Body of pancreas (tissue), 4 donors: ENCODE measurements around the gene NFU1. TPM values are rescaled to one million over a fixed set of nuclear protein-coding genes. Genes with fewer than 3 reads are reported as not detected.

ENCODE experiments used
- ATAC-seq: fragments of 150-250 bp; one replicate; pipeline ENCODE4 v1.9.1; 2016
- DNase-seq, 4 donors: peaks; one replicate each; pipeline ENCODE4 v3.0.0-alpha.2; 2019
- H3K27ac ChIP-seq, 4 donors: fragments of 200-600 bp; sonication (generic); 1 replicate in 3 of 4; 2 replicates in 1 of 4; pipeline versions ENCODE4 v1.5.1 to v1.6.1; 2016 to 2019; ENCODE audit warnings: mild to moderate bottlenecking in 1 of 4, mixed read lengths in 1 of 4, moderate library complexity in 1 of 4
- H3K27me3 ChIP-seq, 2 donors: fragments of 200-600 bp; sonication (generic); one replicate each; pipeline ENCODE4 v1.6.0; 2016; ENCODE audit warnings: mild to moderate bottlenecking in 1 of 2
- H3K36me3 ChIP-seq, 2 donors: fragments of 200-600 bp; sonication (generic); replicated peaks in 1 of 2; 2 replicates each; pipeline ENCODE4 v1.5.1; 2016; ENCODE audit warnings: low read depth in 2 of 2; ENCODE audit not compliant: insufficient read depth in 1 of 2
- H3K4me1 ChIP-seq: fragments of 200-600 bp; sonication (generic); one replicate; pipeline ENCODE4 v1.6.0; 2016
- H3K4me3 ChIP-seq, 2 donors: fragments of 200-600 bp; sonication (generic); 1 replicate in 1 of 2; 2 replicates in 1 of 2; pipeline ENCODE4 v1.5.1; 2016 to 2019
- H3K9me3 ChIP-seq, 3 donors: fragments of 200-600 bp; sonication (generic); 1 replicate in 2 of 3; 2 replicates in 1 of 3; pipeline ENCODE4 v1.5.1; 2016
- POLR2A ChIP-seq, 3 donors: fragments of 450-650 bp; IDR thresholded peaks; one replicate each; pipeline ENCODE4 v1.6.1; 2016; ENCODE audit warnings: antibody characterized with exemption in 3 of 3, mild to moderate bottlenecking in 2 of 3
- WGBS, 2 donors: methylation state at CpG; one replicate each; pipeline ENCODE4 v1.1.5; 2017; 5-methylcytosine and 5-hydroxymethylcytosine counted together
- intact Hi-C: fragments of 100-400 bp; cut with DNase I; formaldehyde crosslinking; loops from one replicate; pipeline ENCODE4 v1.15.1; 2023
- total RNA-seq, 2 donors: library from RNA; depleted of rRNA; stranded (reverse); fragments of >200 nt; gene quantifications; one replicate each; pipeline ENCODE4 v1.1.0, GENCODE V29; 2016
- TF ChIP-seq, protein P1 (sequence below), 7 experiments: fragments of 450-650 bp in 4 of 7; fragments of 200-600 bp in 3 of 7; sonication (generic) in 3 of 7; IDR thresholded peaks; one replicate each; pipeline ENCODE4 v1.5.1; 2016 to 2019; ENCODE audit warnings: antibody characterized with exemption in 7 of 7

NFU1 gene
- total RNA-seq, 2 donors from 2014 or later: 12.9 to 29.1 TPM

- Histone ChIP-seq H3K27me3 (no peaks in the 10 kb centered on the region), H3K4me3 (no peak overlapping the region), H3K27ac (no peak overlapping the region), H3K36me3 (peaks cover 2 to 7% of the 10 kb centered on the region in 2 donors), H3K9me3 (no peaks in the 10 kb centered on the region), H3K4me1 (no peaks in the 10 kb centered on the region)
- no peak for TF ChIP-seq POLR2A (IDR thresholded peaks at IDR 0.05)
- TF ChIP-seq, protein P1, sequence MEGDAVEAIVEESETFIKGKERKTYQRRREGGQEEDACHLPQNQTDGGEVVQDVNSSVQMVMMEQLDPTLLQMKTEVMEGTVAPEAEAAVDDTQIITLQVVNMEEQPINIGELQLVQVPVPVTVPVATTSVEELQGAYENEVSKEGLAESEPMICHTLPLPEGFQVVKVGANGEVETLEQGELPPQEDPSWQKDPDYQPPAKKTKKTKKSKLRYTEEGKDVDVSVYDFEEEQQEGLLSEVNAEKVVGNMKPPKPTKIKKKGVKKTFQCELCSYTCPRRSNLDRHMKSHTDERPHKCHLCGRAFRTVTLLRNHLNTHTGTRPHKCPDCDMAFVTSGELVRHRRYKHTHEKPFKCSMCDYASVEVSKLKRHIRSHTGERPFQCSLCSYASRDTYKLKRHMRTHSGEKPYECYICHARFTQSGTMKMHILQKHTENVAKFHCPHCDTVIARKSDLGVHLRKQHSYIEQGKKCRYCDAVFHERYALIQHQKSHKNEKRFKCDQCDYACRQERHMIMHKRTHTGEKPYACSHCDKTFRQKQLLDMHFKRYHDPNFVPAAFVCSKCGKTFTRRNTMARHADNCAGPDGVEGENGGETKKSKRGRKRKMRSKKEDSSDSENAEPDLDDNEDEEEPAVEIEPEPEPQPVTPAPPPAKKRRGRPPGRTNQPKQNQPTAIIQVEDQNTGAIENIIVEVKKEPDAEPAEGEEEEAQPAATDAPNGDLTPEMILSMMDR (IDR thresholded peaks at IDR 0.05): no peak
- WGBS, 2 donors: 84 to 91% methylated on average over 3 of the region's 3 CpGs
- peak in 3 of 4 donors; percentile 20 to 32 (median 22) for DNase-seq
- ATAC-seq: peak; percentile 54
- intact Hi-C loops: no loop called here
Measured at GRCh38 chr2:69464575-69464974, 27.3 kb upstream of the NFU1 start.

GRCh38 chr2:69462780-69463179, 25.5 kb upstream of the NFU1 start:
- ATAC-seq (no peak), DNase-seq (no peak)
- Histone ChIP-seq H3K27me3 (no peaks in the 10 kb centered on the region), H3K9me3 (no peaks in the 10 kb centered on the region), H3K4me1 (no peaks in the 10 kb centered on the region), H3K4me3 (no peak overlapping the region), H3K36me3 (peaks cover 2 to 7% of the 10 kb centered on the region in 2 donors), H3K27ac (no peak overlapping the region)
- WGBS, 2 donors: 94 to 97% methylated on average over 3 of the region's 3 CpGs
- intact Hi-C loops: no loop called here
- TF ChIP-seq POLR2A (IDR thresholded peaks at IDR 0.05): no peak
- TF ChIP-seq, protein P1 (IDR thresholded peaks at IDR 0.05): no peak

- Histone ChIP-seq H3K4me1 (no peaks in the 10 kb centered on the region), H3K27me3 (no peaks in the 10 kb centered on the region), H3K4me3 (no peak overlapping the region), H3K27ac (no peak overlapping the region), H3K36me3 (peaks cover 2 to 7% of the 10 kb centered on the region in 2 donors), H3K9me3 (no peaks in the 10 kb centered on the region)
- TF ChIP-seq, protein P1 (IDR thresholded peaks at IDR 0.05): no peak
- no peak for TF ChIP-seq POLR2A (IDR thresholded peaks at IDR 0.05)
- no peak for ATAC-seq
- DNase-seq: no peak
- intact Hi-C loops: no loop called here
- 92 to 96% methylated on average over 6 of the region's 6 CpGs for WGBS, 2 donors
Measured at GRCh38 chr2:69461404-69461803, 24.2 kb upstream of the NFU1 start.

DNA sequence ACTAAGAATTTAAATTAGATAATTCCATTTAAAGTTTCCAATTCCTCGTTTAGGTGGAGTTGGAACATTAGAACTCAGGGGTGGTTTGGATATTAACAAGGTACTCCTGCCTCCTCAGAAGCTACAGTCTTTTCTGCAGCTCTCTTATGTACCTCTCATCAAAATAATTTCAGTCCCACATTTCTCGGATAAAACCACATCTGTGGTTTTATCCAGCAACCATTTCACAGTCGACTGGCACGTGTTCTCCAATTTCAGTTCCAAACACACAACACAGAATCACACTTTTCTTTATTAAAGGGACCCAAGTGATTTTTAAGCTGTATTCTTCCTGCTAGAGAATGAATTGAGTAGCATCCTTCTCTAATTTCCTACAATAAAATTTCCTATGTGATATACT, 22.7 kb upstream of the NFU1 start:
- no peak for DNase-seq
- ATAC-seq: no peak
- Histone ChIP-seq H3K9me3 (no peaks in the 10 kb centered on the region), H3K4me1 (no peaks in the 10 kb centered on the region), H3K27me3 (no peaks in the 10 kb centered on the region), H3K4me3 (no peak overlapping the region), H3K36me3 (peaks cover 0 to 2% of the 10 kb centered on the region in 2 donors), H3K27ac (no peak overlapping the region)
- TF ChIP-seq, protein P1 (IDR thresholded peaks at IDR 0.05): no peak
- no peak for TF ChIP-seq POLR2A (IDR thresholded peaks at IDR 0.05)
- intact Hi-C loops: no loop called here
- WGBS, 2 donors: 87 to 88% methylated on average over 4 of the region's 4 CpGs

DNA sequence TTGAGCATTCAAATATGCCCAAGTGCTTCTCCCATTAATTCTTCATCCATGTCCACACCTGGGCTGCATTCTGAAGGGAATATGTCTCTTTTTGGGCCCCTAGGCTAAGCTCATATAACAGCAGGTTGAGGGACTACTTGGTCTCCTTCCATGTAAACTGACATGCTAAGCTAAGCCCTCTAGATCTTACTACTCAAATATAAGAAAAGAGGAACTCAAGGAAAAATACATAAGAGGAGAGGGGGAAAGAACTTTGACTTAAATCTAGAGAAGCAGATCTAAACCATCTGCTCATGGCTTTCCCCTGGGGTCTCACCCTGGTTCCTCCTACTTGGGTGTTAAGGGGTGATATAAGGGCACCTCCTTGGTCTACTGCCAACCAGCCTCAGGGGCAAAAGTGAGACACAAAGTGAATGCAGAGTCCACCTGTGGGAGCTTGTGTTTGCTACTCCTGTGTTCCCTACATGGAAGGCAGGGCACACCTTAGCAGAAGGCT, 19.8 kb upstream of the NFU1 start:
- ATAC-seq (no peak), DNase-seq (no peak)
- intact Hi-C loops: no loop called here
- no peaks in the 10 kb centered on the region for H3K9me3 ChIP-seq
- no peaks in the 10 kb centered on the region for H3K4me1 ChIP-seq
- H3K27ac ChIP-seq: no peak overlapping the region
- H3K36me3 ChIP-seq: no peaks in the 10 kb centered on the region
- no peak overlapping the region for H3K4me3 ChIP-seq
- TF ChIP-seq, protein P1 (IDR thresholded peaks at IDR 0.05): no peak
- no peak for TF ChIP-seq POLR2A (IDR thresholded peaks at IDR 0.05)
- no peaks in the 10 kb centered on the region for H3K27me3 ChIP-seq
